Epithelial cell of proximal tubule (primary cell): ENCODE results near the gene SHH. TPM values are rescaled to one million over a fixed set of nuclear protein-coding genes. Genes with fewer than 3 reads are reported as not detected.

Source experiments
- DNase-seq: peaks from one replicate; pipeline ENCODE4 v3.0.0-alpha.2; 2011; ENCODE audit warnings: low read depth
- H3K4me3 ChIP-seq: 2 replicates; pipeline ENCODE4 v1.5.1; 2011; ENCODE audit warnings: low read depth, mild to moderate bottlenecking, low read length
- total RNA-seq: library from RNA; depleted of rRNA; stranded (reverse); fragments of >200 nt; gene quantifications from 2 replicates; pipeline ENCODE4 v1.2.3, GENCODE V29; 2015
- TF ChIP-seq, protein P1 (sequence below): conservative IDR thresholded peaks from 2 replicates; pipeline ENCODE4 v1.5.1; 2012; ENCODE audit warnings: low read depth, mild to moderate bottlenecking, low read length

Gene SHH
- total RNA-seq, 1 donor from 2014 or later: 1.7 TPM

DNA sequence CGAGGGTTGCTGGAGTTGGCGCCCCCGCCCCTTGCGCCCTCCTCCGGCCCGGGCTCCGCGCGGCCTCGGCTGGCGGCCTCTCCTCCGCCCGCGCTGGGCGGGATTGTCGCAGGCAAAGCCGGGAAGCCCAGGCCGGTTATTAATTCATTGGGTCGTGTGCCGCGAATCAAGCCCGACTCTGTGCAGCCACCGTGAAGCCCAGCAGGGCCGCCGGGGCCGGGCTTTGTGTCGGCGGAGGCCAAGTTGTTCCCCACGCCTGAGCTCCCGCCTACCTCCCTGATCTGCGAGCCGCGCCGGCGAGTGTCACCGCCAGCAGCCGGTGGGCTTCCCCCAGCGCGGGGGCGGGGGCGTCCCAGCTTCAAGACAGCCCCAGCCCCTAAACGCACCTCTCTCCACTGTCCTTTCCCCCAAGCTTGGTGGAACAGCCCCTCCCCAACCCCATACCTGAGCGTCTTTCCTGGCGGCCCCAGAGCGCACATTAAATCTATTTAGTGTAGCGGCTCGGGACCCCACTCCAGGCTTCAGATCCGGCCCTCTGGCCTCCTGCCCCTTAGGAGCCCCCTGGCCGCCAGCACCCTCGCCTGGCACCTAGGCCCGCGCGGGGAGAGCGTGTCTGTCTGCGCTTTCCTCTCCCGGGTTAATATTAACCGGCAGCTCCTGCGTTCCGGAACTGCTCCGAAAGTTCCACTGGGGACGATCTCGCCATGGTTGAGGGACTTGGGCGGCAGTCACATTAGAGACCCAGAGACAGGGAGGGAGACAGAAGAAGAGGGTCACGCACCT lies 3.5 kb downstream of the SHH start:
- peak overlapping the region; percentile 68 for H3K4me3 ChIP-seq
- no peak for DNase-seq
- TF ChIP-seq, protein P1, sequence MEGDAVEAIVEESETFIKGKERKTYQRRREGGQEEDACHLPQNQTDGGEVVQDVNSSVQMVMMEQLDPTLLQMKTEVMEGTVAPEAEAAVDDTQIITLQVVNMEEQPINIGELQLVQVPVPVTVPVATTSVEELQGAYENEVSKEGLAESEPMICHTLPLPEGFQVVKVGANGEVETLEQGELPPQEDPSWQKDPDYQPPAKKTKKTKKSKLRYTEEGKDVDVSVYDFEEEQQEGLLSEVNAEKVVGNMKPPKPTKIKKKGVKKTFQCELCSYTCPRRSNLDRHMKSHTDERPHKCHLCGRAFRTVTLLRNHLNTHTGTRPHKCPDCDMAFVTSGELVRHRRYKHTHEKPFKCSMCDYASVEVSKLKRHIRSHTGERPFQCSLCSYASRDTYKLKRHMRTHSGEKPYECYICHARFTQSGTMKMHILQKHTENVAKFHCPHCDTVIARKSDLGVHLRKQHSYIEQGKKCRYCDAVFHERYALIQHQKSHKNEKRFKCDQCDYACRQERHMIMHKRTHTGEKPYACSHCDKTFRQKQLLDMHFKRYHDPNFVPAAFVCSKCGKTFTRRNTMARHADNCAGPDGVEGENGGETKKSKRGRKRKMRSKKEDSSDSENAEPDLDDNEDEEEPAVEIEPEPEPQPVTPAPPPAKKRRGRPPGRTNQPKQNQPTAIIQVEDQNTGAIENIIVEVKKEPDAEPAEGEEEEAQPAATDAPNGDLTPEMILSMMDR: no peak

DNA sequence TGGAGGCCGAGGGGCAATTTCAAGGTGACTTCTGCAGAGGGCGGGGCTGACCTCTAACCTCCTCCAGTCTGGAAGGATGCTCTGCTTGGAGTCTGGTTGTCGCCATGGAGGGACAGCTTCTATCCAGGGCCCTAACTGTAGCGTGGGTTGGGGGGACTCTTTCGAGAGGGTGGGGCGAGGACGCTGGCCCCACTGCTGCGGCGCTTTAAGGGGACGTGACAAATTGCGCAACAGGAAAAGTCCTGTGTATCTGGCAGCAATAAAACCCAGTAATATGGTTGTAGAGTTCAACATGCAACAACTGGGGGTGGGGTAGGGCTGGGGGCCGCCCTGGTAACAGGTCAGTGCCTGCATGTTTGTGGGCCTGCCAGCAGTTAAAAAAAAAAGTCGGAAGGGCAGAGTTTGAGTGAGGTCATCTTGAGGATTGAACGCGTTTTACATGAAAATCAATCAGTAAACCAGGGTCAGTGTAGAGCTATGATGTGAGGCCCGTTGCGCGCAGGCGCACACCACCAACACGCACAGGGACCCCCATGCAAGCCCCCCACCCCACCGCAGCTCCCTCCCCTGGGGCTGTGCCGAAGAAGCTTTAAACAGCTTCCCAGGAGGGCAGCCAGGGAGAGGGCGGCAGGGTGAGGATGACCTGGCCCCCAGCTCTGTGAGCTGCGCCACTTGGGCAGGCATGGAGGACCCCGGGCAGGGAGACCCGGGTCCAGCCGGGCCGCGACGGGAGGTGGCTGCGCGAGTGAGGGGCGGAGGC lies 4.3 kb downstream of the SHH start:
- TF ChIP-seq, protein P1: no peak
- DNase-seq: peak; percentile 63

DNA sequence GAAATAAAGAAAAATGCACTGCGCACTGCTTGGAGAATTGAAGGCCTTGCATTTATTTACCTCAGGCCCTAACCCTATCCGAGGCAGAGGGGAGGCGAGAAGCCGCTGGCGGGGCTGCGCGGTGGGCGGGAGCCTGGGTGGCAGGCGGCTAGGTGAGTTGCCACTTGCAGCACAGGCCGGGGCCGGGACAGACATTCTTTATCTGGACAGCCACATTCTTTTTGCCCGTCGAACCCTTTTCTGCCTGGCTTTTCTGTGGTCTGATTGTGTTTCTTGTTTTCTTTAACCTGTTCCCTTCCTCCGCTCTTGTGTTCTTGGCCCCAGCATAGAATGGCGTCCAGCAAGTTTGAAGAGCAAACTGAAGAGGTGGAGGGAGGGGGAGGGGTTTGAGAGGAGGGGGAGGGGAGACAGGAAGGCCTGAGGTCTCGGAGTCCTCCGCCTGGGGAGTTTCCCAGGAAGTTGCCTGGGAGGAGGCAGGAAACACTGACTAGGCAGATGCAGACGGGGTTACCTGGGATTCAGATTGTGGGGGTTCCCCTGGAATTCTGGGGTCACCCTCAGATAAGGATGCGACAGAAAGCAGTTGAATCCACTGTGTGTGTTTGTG lies 5.1 kb downstream of the SHH start:
- DNase-seq: no peak
- TF ChIP-seq, protein P1: no peak
- no peak overlapping the region for H3K4me3 ChIP-seq

More for the DNA sequence above, 4.3 kb downstream of the SHH start:
- H3K4me3 ChIP-seq: peak overlapping the region; percentile 68

DNA sequence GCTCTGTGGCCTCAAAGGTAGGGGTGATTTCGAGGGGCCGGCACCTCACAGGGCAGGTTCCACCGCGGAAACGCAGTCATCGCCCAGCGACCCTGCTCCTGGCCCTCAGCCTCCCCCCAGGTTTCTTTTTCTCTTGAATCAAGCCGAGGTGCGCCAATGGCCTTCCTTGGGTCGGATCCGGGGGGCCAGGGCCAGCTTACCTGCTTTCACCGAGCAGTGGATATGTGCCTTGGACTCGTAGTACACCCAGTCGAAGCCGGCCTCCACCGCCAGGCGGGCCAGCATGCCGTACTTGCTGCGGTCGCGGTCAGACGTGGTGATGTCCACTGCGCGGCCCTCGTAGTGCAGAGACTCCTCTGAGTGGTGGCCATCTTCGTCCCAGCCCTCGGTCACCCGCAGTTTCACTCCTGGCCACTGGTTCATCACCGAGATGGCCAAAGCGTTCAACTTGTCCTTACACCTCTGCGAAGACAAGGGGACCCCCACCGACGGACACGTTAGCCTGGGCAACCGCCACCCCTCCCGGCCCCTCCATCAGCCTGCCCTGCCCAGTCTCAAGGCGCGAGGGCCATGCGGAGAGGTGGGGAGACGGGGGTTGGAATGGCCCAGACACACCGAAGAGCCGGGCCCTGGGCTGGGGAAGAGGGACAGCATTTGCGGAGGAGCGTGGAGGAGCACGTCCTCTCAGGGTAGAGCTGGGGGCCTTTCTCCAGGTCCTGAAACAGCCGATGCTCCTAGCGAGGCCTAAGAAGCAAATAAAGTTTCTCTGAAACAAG lies 6.0 kb downstream of the SHH start:
- TF ChIP-seq, protein P1: no peak
- no peak overlapping the region for H3K4me3 ChIP-seq
- no peak for DNase-seq

DNA sequence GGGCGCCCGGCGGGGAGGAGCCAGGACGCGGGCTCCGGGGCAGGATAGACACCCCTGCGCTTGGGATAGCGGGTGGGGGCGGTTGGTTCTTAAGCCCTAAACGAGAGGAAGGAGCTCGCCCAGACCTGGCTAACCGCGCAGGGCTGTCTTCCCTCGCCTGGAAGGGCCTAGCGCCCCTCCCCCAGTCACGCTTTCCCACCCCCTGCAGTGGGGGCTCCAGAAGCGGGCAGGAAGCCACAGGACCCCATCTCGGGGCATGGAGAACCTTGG lies 6.5 kb downstream of the SHH start:
- no peak for DNase-seq
- TF ChIP-seq, protein P1: no peak
- H3K4me3 ChIP-seq: no peak overlapping the region

DNA sequence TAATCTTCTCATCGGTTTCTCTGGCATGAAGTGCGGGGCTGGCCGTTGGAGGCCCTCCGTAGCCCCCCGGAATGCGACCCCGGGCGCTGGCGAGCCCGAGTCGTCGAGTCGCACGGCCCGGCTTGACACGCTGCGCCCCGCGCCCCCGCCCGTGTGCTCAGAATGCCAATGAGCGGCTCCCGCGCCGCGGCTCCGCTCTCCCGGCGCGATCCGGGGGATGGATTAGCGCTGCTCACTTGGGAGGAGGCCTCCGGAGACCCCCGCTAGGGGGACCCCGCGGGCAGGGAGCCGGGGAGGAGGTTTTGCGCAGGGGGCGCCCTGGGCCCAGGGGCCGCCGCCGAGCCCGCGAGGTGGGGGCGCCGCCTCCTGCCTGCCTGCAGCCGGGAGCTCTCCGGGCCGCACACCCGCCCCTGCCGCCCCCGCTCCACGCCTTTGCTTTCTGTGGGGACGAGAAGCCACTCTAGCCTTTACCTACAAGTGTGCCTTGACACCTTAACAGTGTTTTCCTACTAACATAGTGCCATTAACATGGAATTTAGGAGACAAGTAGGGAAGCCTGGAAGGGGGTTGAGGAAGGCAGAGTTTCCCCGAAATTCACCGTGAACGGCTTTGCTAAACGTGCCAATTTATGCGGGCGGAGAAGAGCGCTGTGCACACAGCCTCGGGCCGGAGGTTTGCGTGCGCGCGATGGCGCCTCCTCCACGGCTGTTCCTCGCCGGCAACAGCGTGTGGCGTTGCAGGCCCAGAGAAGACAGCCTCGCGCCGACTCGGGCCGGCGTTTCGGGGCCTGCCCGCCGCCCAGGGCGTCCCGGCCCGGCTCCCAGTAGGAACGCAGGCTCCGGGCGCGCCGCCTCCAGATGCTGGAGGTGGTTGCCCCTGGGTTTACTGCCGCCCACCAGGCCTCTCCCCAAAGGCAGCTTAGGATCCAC lies 7.1 kb downstream of the SHH start:
- no peak for DNase-seq
- TF ChIP-seq, protein P1: peak; percentile 19
- H3K4me3 ChIP-seq: peak overlapping the region; percentile 23
